ENCODE measurements around the gene HASPIN.
"Not testable (repeated sequence)": the region's sequence is repeated elsewhere in the genome, so short reads cannot be mapped to it uniquely, and the experiment has no call there.

Gene HASPIN

DNA sequence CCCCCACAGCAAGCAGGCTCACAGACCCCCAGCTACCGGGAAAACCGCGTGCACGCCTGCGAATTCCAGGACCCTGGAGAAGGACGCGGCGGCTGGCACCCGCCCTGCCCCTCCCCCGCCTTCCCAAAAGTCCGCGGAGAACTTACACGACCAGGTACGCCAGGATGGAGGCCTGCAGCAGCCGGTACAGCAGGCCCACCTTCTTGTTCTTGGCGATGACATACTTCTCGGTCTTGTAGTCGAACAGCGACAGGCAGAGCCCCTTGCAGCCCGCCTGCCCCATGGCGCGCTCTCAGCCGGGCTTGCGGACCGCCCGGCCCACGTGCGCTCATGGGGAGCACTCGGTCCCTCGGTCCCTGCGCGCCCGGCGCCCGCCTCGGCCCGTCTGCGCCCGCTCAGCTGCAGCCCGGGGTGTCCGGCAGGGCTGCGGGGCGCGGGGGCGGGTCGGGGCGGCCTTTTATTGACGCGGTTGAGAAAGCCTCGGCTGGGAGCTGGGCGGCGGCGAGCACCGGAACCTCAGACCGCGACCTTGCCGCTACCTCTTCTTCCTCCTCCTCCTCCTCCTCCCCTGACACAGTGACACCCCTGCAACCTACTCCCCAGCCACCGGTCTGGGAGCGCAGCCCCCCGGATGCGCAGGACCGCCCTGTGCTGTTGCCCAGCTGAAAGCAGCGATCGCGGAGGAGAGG is 27.8 kb upstream of the HASPIN start, which contains the start of gene P2RX5:
Gene P2RX5 (minus strand): TSS at position 433 of the 689 bp plus-strand sequence. CDS start 150 bp downstream, at position 283.
- peak in 1 of 2 donors; percentile 35 for DNase-seq (ENCODE audit: low read depth in 2 of 2)

GRCh38 chr17:3697103-3697476 is 26.6 kb upstream of the HASPIN start:
- no peak for DNase-seq (ENCODE audit: low read depth in 2 of 2)

GRCh38 chr17:3698139-3698538 is 25.6 kb upstream of the HASPIN start:
- no peak for DNase-seq (ENCODE audit: low read depth in 2 of 2)

- no peak for DNase-seq (ENCODE audit: low read depth in 2 of 2)
These were observed 23.8 kb upstream of the HASPIN start for GRCh38 chr17:3699951-3700350.

DNA sequence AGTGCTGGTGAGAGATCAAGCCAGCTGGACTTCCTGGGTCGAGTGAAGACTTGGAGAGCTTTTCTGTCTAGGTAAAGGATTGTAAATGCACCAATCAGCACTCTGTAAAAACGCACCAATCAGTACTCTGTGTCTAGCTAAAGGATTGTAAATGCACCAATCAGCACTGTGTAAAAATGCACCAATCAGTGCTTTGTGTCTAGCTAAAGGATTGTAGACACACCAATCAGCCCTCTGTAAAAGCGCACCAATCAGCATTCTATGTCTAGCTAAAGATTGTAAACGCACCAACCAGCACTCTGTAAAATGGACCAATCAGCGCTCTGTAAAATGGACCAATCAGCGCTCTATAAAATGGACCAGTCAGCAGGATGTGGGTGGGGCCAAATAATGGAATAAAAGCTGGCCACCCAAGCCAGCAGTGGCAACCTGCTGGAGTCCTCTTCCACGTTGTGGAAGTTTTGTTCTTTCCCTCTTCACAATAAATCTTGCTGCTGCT is 21.6 kb upstream of the HASPIN start:
- DNase-seq (ENCODE audit: low read depth in 2 of 2), result not testable (repeated sequence)

- DNase-seq (ENCODE audit: low read depth in 2 of 2), result no peak
These were observed 18.6 kb upstream of the HASPIN start for GRCh38 chr17:3704931-3705717.

GRCh38 chr17:3705718-3705984 is 18.1 kb upstream of the HASPIN start:
- not testable (repeated sequence) for DNase-seq (ENCODE audit: low read depth in 2 of 2)

GRCh38 chr17:3708366-3708765 is 15.3 kb upstream of the HASPIN start:
- no peak for DNase-seq (ENCODE audit: low read depth in 2 of 2)

DNA sequence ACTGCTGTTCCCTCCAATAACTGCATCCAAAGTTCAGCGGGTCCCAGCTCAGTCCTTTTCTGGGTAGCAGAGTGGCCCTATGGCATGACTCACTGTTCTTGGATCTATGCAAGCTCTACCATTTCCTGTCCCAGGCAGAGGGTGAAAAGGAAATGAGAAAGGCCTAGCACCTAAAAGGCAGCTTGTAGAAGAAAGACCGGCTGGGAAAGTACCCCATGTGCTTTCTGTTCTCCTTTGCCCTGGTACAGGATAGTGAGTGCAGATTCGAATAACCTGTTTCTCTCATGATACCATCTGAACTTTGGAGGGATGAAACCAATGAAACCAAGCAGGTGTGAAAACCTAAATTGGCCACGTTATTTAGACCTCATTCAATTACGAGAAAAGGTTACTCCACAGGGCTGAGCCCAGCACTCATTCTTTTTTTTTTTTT is 12.7 kb upstream of the HASPIN start:
- peak; percentile 23 to 53 for DNase-seq (ENCODE audit: low read depth in 2 of 2)

DNA sequence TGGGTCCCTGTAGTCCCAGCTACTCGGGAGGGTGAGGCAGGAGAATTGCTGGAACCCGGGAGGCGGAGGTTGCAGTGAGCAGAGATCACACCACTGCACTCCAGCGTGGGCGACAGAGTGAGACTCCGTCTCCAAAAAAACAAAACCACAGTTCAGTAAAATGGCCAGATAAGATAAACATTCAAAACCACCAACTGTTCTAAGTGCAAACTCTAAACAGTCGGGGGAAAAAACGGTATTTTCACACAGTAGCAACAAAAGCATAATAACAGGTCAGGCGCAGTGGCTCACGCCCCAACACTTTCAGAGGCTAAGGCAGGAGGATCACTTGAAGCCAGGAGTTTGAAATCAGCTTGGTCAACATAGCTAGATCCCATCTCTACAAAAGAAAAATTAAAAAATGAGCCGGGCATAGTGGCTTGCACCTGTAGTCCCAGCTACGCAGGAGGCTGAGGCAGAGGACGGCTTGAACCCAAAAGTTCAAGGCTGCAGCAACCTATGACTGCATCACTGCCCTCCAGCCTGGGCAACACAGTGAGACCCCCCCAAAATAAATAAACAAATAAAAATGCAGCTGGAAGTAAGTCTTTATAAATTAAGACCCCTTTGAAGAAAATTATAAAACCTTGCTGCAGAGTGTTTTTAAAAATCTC is 10.8 kb upstream of the HASPIN start:
- no peak for DNase-seq (ENCODE audit: low read depth in 2 of 2)

DNA sequence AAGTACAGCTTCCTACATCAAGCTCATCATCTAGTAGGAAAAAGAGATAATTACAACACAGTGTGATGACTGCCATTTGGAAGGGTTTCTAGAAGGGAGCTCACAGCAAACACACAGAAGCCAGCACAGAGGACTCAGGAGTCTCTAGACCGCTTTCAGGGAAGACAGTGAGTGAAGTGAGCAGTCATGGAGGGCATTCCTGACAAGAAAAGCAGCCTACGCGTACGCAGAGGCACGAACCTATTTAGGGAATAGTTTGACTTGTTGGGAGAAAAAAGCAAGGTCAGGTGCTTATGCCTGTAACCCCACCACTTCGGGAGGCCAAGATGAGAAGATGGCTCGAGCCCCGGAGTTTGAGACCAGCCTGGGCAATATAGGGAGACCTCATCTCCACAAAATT is 8.4 kb upstream of the HASPIN start:
- no peak for DNase-seq (ENCODE audit: low read depth in 2 of 2)

GRCh38 chr17:3718201-3718600 is 5.5 kb upstream of the HASPIN start:
- DNase-seq (ENCODE audit: low read depth in 2 of 2), result no peak

GRCh38 chr17:3719265-3719664 is 4.4 kb upstream of the HASPIN start:
- no peak for DNase-seq (ENCODE audit: low read depth in 2 of 2)

- DNase-seq (ENCODE audit: low read depth in 2 of 2), result no peak
These were observed 987 bp upstream of the HASPIN start for GRCh38 chr17:3722716-3723115.

DNA sequence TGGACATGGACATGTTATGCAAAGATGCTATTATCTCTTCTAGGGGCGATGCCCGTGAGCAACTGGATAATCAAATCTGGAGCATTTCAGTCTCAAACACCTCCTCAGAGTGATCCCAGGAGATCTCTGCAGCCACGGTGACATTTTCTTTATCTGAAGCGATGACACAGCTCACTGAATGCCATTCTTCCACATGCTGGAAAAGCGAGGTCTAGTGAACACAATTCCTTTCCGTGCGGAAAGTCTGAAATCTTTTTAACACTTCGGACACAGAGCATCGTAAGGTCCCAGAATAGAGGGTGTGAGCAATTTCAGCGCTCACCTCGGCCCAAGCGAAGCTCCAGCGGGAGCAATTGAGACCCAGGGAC is 531 bp upstream of the HASPIN start:
- DNase-seq (ENCODE audit: low read depth in 2 of 2), result no peak

DNA sequence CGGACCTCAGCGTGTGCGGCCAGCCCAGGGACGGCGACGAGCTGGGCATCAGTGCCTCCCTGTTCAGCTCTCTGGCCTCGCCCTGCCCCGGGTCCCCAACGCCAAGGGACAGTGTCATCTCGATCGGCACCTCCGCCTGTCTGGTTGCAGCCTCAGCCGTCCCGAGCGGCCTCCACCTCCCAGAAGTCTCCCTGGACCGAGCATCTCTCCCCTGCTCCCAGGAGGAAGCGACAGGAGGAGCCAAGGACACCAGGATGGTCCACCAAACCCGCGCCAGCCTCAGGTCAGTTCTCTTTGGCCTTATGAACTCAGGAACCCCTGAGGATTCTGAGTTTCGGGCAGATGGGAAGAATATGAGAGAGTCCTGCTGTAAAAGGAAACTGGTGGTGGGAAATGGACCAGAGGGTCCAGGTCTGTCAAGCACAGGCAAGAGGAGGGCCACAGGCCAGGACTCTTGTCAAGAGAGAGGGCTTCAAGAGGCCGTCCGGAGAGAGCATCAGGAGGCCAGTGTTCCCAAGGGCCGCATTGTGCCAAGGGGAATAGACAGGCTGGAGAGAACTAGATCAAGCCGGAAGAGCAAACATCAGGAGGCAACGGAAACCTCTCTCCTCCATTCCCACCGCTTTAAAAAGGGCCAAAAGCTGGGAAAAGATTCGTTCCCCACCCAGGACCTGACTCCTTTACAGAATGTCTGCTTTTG is 825 bp downstream of the HASPIN start:
- no peak for DNase-seq (ENCODE audit: low read depth in 2 of 2)

DNA sequence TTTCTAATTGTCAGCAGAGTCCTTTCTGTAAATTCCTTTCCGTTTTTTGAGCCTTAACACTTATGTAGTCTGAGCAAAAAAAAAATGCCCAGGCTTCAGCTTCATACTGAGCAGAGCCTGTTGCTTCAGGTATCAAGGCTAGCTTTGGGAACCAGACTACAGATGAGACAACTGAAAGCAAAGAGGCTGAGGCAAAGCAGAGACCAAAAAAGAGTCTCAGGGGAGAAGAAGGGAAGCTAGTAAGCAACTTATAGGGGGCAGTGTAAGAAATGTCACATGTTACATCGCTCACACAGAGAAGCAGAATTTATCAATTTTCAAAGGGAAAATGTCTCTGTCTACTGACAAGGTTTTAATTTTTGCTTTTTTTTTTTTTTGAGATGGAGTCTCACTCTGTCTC is 3.3 kb downstream of the HASPIN start:
- no peak for DNase-seq (ENCODE audit: low read depth in 2 of 2)

GRCh38 chr17:3728099-3728498 is 4.4 kb downstream of the HASPIN start:
- not testable (repeated sequence) for DNase-seq (ENCODE audit: low read depth in 2 of 2)

DNA sequence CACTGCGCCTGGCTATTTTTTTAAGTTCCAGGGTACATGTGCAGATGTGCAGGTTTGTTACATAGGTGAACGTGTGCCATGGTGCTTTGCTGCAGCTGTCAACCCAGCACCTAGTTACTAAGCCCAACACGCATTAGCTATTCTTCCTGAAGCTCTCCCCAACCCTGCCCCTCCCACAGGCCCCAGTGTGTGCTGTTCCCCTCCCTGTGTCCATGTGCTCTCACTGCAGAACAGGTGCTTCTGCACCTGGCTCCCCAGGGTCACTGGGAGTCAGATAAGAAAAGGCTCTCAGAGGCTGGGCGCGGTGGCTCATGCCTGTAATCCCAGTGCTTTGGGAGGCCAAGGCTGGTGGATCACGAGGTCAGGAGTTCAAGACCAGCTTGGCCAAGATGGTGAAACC is 6.2 kb downstream of the HASPIN start:
- no peak for DNase-seq (ENCODE audit: low read depth in 2 of 2)

- no peak for DNase-seq (ENCODE audit: low read depth in 2 of 2)
These were observed 7.3 kb downstream of the HASPIN start for GRCh38 chr17:3730881-3731429.

- no peak for DNase-seq (ENCODE audit: low read depth in 2 of 2)
These were observed 8.5 kb downstream of the HASPIN start for GRCh38 chr17:3732210-3732621.

DNA sequence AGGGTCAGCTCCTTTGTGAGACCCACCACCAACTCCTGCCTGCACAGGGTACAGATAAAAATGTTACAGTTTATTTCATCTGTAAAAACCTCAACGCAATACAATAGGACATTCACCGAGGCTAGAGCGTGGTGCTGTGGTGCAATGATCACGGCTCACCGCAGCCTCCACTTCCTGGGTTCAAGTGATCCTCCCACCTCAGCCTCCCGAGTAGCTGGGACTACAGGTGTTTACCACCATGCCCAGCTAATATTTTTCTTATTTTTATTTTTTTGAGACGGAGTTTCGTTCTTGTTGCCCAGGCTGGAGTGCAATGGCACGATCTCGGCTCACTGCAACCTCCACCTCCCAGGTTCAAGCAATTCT is 11.2 kb downstream of the HASPIN start:
- not testable (repeated sequence) for DNase-seq (ENCODE audit: low read depth in 2 of 2)

Measured in stimulated activated CD4-positive, alpha-beta T cell treated with anti-CD3 and anti-CD28 coated beads, Interleukin-1b, Interleukin-23, amount 100 ng/mL, for 4 hours (primary cell).